H9 (cell line): ENCODE results near the gene SRGAP3. TPM values are rescaled to one million over a fixed set of nuclear protein-coding genes. Genes with fewer than 3 reads are reported as not detected.

ENCODE experiments used
- DNase-seq: peaks from one replicate; pipeline ENCODE4 v3.0.0-alpha.2; 2017
- H2AFZ ChIP-seq: one replicate; pipeline ENCODE4 v1.6.1; 2013; ENCODE audit warnings: mild to moderate bottlenecking, low read length, control low read depth, moderate library complexity
- H2AK5ac ChIP-seq: 2 replicates; pipeline ENCODE4 v1.6.1; 2013; ENCODE audit warnings: low read length, control low read depth, mixed read lengths; ENCODE audit not compliant: insufficient read length
- H2BK120ac ChIP-seq: one replicate; pipeline ENCODE4 v1.6.1; 2013; ENCODE audit warnings: low read depth, mild to moderate bottlenecking, low read length, control low read depth, inconsistent platforms; ENCODE audit not compliant: poor library complexity, severe bottlenecking
- H2BK12ac ChIP-seq: 2 replicates; pipeline ENCODE4 v1.6.1; 2013; ENCODE audit warnings: low read length, control low read depth, mixed read lengths, low read depth; ENCODE audit not compliant: insufficient read length
- H2BK15ac ChIP-seq: 2 replicates; pipeline ENCODE4 v1.6.1; 2013; ENCODE audit warnings: low read depth, low read length, control low read depth
- H2BK20ac ChIP-seq: one replicate; pipeline ENCODE4 v1.6.1; 2013; ENCODE audit warnings: low read depth, mild to moderate bottlenecking, low read length, control low read depth, inconsistent platforms; ENCODE audit not compliant: poor library complexity, severe bottlenecking
- H2BK5ac ChIP-seq: 2 replicates; pipeline ENCODE4 v1.6.1; 2013; ENCODE audit warnings: low read length, control low read depth, mixed read lengths; ENCODE audit not compliant: insufficient read length
- H3K14ac ChIP-seq: 2 replicates; pipeline ENCODE4 v1.6.1; 2013; ENCODE audit warnings: low read length, control low read depth; ENCODE audit not compliant: insufficient read depth
- H3K18ac ChIP-seq: 2 replicates; pipeline ENCODE4 v1.6.1; 2013; ENCODE audit warnings: low read depth, mild to moderate bottlenecking, mixed read lengths, low read length, control low read depth; ENCODE audit not compliant: insufficient read length
- H3K23ac ChIP-seq: 2 replicates; pipeline ENCODE4 v1.6.1; 2013; ENCODE audit warnings: low read length, control low read depth, mixed read lengths, low read depth; ENCODE audit not compliant: insufficient read length
- H3K23me2 ChIP-seq: 2 replicates; pipeline ENCODE4 v1.6.1; 2013; ENCODE audit warnings: low read depth, mild to moderate bottlenecking, mixed read lengths, low read length, control low read depth; ENCODE audit not compliant: insufficient read length, poor library complexity, severe bottlenecking
- H3K27ac ChIP-seq: 2 replicates; pipeline ENCODE4 v1.5.1; 2013; ENCODE audit warnings: low read length, control low read depth, mixed read lengths, low read depth; ENCODE audit not compliant: insufficient read length
- H3K27me3 ChIP-seq: 2 replicates; pipeline ENCODE4 v1.6.1; 2013; ENCODE audit warnings: low read length, control low read depth, inconsistent platforms; ENCODE audit not compliant: insufficient read depth
- H3K4ac ChIP-seq: 2 replicates; pipeline ENCODE4 v1.6.1; 2013; ENCODE audit warnings: low read depth, mild to moderate bottlenecking, control low read depth, inconsistent platforms, low read length, moderate library complexity
- H3K4me1 ChIP-seq: 2 replicates; pipeline ENCODE4 v1.6.1; 2013; ENCODE audit warnings: low read length, control low read depth, inconsistent platforms; ENCODE audit not compliant: insufficient read depth
- H3K4me2 ChIP-seq: 2 replicates; pipeline ENCODE4 v1.6.1; 2013; ENCODE audit warnings: low read length, control low read depth, mixed read lengths; ENCODE audit not compliant: insufficient read length, insufficient read depth
- H3K56ac ChIP-seq: 2 replicates; pipeline ENCODE4 v1.6.1; 2013; ENCODE audit warnings: low read depth, mild to moderate bottlenecking, mixed read lengths, low read length, control low read depth; ENCODE audit not compliant: insufficient read length
- H3K79me1 ChIP-seq: 2 replicates; pipeline ENCODE4 v1.6.1; 2013; ENCODE audit warnings: low read depth, mild to moderate bottlenecking, moderate library complexity, low read length, control low read depth, inconsistent platforms; ENCODE audit not compliant: insufficient read depth, poor library complexity, severe bottlenecking
- H3K79me2 ChIP-seq: 2 replicates; pipeline ENCODE4 v1.6.1; 2013; ENCODE audit warnings: low read length, control low read depth, inconsistent platforms; ENCODE audit not compliant: insufficient read depth
- H3K9ac ChIP-seq: 2 replicates; pipeline ENCODE4 v1.6.1; 2013; ENCODE audit warnings: low read length, control low read depth, mixed read lengths; ENCODE audit not compliant: insufficient read length; ENCODE audit errors: extremely low read depth
- H3K9me3 ChIP-seq: one replicate; pipeline ENCODE4 v1.6.1; 2013; ENCODE audit warnings: low read depth, low read length, inconsistent platforms; ENCODE audit not compliant: control insufficient read depth
- H3T11ph ChIP-seq: one replicate; pipeline ENCODE4 v1.6.1; 2013; ENCODE audit warnings: mild to moderate bottlenecking, low read length, control low read depth, inconsistent platforms
- H4K20me1 ChIP-seq: one replicate; pipeline ENCODE4 v1.6.1; 2013; ENCODE audit not compliant: control insufficient read depth, insufficient read length, insufficient read depth
- H4K5ac ChIP-seq: 2 replicates; pipeline ENCODE4 v1.6.1; 2013; ENCODE audit warnings: low read depth, mild to moderate bottlenecking, mixed read lengths, low read length, control low read depth; ENCODE audit not compliant: insufficient read length
- H4K8ac ChIP-seq: replicated peaks from 2 replicates; pipeline ENCODE4 v1.6.1; 2013; ENCODE audit warnings: low read length, control low read depth, mixed read lengths, low read depth; ENCODE audit not compliant: insufficient read length
- H4K91ac ChIP-seq: 2 replicates; pipeline ENCODE4 v1.6.1; 2013; ENCODE audit warnings: low read depth, mild to moderate bottlenecking, moderate library complexity, mixed read lengths, low read length, control low read depth; ENCODE audit not compliant: insufficient read length
- H3K27ac Mint-ChIP-seq, 3 experiments: 2 replicates in 2 of 3; 3 replicates in 1 of 3; pipeline ENCODE4 v1.8.0; 2020 to 2021; ENCODE audit warnings: mixed read lengths in 3 of 3, mild to moderate bottlenecking in 1 of 3, moderate library complexity in 1 of 3
- H3K27me3 Mint-ChIP-seq: 2 replicates; pipeline ENCODE4 v1.8.0; 2021; ENCODE audit warnings: low read depth, mild to moderate bottlenecking, moderate library complexity, mixed read lengths
- H3K36me3 Mint-ChIP-seq, 3 experiments: 2 replicates in 2 of 3; 3 replicates in 1 of 3; pipeline ENCODE4 v1.8.0; 2020 to 2021; ENCODE audit warnings: low read depth in 3 of 3, mixed read lengths in 3 of 3; ENCODE audit not compliant: insufficient read depth in 1 of 3
- H3K4me1 Mint-ChIP-seq, 2 experiments: 2 replicates each; pipeline ENCODE4 v1.8.0; 2020; ENCODE audit warnings: mixed read lengths in 2 of 2
- H3K4me3 Mint-ChIP-seq, 2 experiments: 2 replicates in 1 of 2; 3 replicates in 1 of 2; pipeline ENCODE4 v1.8.0; 2020 to 2021; ENCODE audit warnings: mild to moderate bottlenecking in 2 of 2, mixed read lengths in 2 of 2, moderate library complexity in 1 of 2
- H3K9me3 Mint-ChIP-seq, 2 experiments: 2 replicates in 1 of 2; 3 replicates in 1 of 2; pipeline ENCODE4 v1.8.0; 2020; ENCODE audit warnings: mild to moderate bottlenecking in 2 of 2, mixed read lengths in 2 of 2, moderate library complexity in 1 of 2
- CTCF ChIP-seq: fragments of 200-600 bp; sonication (generic); conservative IDR thresholded peaks from 3 replicates; pipeline ENCODE4 v1.8.0; 2021; ENCODE audit warnings: antibody characterized with exemption, mild to moderate bottlenecking
- WGBS: extraction: QIAGEN DNeasy Blood & Tissue Kit; methylation state at CpG from one replicate; pipeline ENCODE4 v1.1.7; 2013; ENCODE audit warnings: missing lambda C conversion rate, low lambda C conversion rate, mixed read lengths; ENCODE audit not compliant: insufficient read length; ENCODE audit errors: extremely low coverage; 5-methylcytosine and 5-hydroxymethylcytosine counted together
- total RNA-seq: library from RNA; stranded (reverse); gene quantifications from 2 replicates; pipeline ENCODE4 v1.2.1, GENCODE V29; 2021

The SRGAP3 gene
- total RNA-seq, 1 experiment from 2014 or later = 3.4 TPM

- H3T11ph ChIP-seq = no peak overlapping the region
- Mint-ChIP-seq H3K9me3 (peaks cover 12 to 14% of the 10 kb centered on the region in 2 experiments; a peak in 4 of 5 replicates), H3K27me3 (peaks cover 4% of the 10 kb centered on the region; the same call in 1 of the 2 replicates), H3K36me3 (peaks cover 0 to 13% (median 8%) of the 10 kb centered on the region in 3 experiments; a peak in 6 of 7 replicates), H3K4me3 (no peak overlapping the region), H3K4me1 (peaks cover 12 to 13% of the 10 kb centered on the region in 2 experiments), H3K27ac (no peak overlapping the region)
- no peak overlapping the region for H4K5ac ChIP-seq
- no peak overlapping the region for H2AFZ ChIP-seq
- WGBS = no CpG with 5 or more reads among the region's 3 CpGs
- no peaks in the 10 kb centered on the region for H3K4me1 ChIP-seq
- no peak overlapping the region for H2BK12ac ChIP-seq
- H4K91ac ChIP-seq = no peak overlapping the region
- no peak for TF ChIP-seq CTCF
- no peaks in the 10 kb centered on the region for H3K27me3 ChIP-seq
- H2BK15ac ChIP-seq = no peak overlapping the region
- no peaks in the 10 kb centered on the region for H3K79me2 ChIP-seq
- no peaks in the 10 kb centered on the region for H3K9me3 ChIP-seq
- no peak overlapping the region for H2BK20ac ChIP-seq
- H4K20me1 ChIP-seq = no peaks in the 10 kb centered on the region
- no peak overlapping the region for H3K18ac ChIP-seq
- no peaks in the 10 kb centered on the region for H3K79me1 ChIP-seq
- no peaks in the 10 kb centered on the region for H3K23me2 ChIP-seq
- no peak overlapping the region for H3K56ac ChIP-seq
- no peak overlapping the region for H4K8ac ChIP-seq
- DNase-seq = no peak
- no peak overlapping the region for H3K27ac ChIP-seq
- no peak overlapping the region for H3K23ac ChIP-seq
- no peak overlapping the region for H2AK5ac ChIP-seq
- no peak overlapping the region for H2BK5ac ChIP-seq
- no peak overlapping the region for H3K4me2 ChIP-seq
- no peak overlapping the region for H3K14ac ChIP-seq
- no peak overlapping the region for H3K4ac ChIP-seq
- H3K9ac ChIP-seq = no peak overlapping the region
- no peak overlapping the region for H2BK120ac ChIP-seq
Observed at GRCh38 chr3:9066775-9067174, 182.7 kb downstream of the SRGAP3 start.
